HEK293 (cell line): ENCODE measurements around the gene PATE4.

Experiments used
- CTCF ChIP-seq: fragments of 450-650 bp; formaldehyde crosslinking; IDR thresholded peaks from 2 replicates; pipeline ENCODE4 v1.5.1; 2016; ENCODE audit warnings: missing biosample characterization, missing genetic modification characterization
- KLF16 ChIP-seq: fragments of 450-650 bp; formaldehyde crosslinking; IDR thresholded peaks from 2 replicates; pipeline ENCODE4 v1.5.1; 2017; ENCODE audit warnings: missing biosample characterization, missing genetic modification characterization

GRCh38 chr11:125797641-125798040, 35.5 kb upstream of the PATE4 start:
- TF ChIP-seq KLF16 (tag by site-specific recombination) (no peak), CTCF (no peak)
